ENCODE results near the gene OR52I1.

DNA sequence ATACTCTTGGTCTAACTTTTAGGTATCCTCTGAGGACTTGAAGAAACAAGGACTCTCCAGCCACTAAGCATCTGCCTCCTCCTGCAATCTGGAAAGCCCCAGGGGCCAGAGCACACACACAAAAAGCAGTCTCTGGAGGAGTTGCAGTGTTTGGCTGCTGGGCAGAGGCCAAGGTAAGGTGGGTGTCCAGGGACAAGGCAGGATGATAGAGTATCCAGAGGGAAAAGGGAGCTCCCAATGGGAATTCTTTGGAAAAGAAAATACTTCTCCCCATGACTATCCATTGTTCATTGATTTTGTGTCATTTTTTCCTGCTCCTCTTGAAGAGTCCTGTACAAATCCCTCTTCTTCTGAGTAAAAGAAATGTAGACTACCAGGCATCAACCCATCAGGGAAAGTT is 12.4 kb upstream of the OR52I1 start, which contains the start of gene OR52I2:
- TF ChIP-seq, protein P1, sequence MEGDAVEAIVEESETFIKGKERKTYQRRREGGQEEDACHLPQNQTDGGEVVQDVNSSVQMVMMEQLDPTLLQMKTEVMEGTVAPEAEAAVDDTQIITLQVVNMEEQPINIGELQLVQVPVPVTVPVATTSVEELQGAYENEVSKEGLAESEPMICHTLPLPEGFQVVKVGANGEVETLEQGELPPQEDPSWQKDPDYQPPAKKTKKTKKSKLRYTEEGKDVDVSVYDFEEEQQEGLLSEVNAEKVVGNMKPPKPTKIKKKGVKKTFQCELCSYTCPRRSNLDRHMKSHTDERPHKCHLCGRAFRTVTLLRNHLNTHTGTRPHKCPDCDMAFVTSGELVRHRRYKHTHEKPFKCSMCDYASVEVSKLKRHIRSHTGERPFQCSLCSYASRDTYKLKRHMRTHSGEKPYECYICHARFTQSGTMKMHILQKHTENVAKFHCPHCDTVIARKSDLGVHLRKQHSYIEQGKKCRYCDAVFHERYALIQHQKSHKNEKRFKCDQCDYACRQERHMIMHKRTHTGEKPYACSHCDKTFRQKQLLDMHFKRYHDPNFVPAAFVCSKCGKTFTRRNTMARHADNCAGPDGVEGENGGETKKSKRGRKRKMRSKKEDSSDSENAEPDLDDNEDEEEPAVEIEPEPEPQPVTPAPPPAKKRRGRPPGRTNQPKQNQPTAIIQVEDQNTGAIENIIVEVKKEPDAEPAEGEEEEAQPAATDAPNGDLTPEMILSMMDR (IDR thresholded peaks at IDR 0.05; ENCODE audit: insufficient read depth, low read length, poor library complexity, severe bottlenecking) = no peak
- no peak for TF ChIP-seq EZH2phosphoT487 (conservative IDR thresholded peaks at IDR 0.05; ENCODE audit: low read length)
